DOHH2 (cell line): ENCODE data around the gene RGS3.

Source experiments
- H3F3A ChIP-seq: fragments of 200-600 bp; sonication (generic), shearing (Covaris generic); 2 replicates; pipeline ENCODE4 v1.6.0; 2016; ENCODE audit warnings: antibody characterized with exemption, mild to moderate bottlenecking; ENCODE audit not compliant: control insufficient read depth, insufficient read depth
- H3K27ac ChIP-seq: fragments of 200-600 bp; sonication (generic); 2 replicates; pipeline ENCODE4 v1.5.1; 2014; ENCODE audit warnings: low read depth, mild to moderate bottlenecking, low read length, moderate library complexity
- H3K27me3 ChIP-seq: fragments of 200-600 bp; sonication (generic); 2 replicates; pipeline ENCODE4 v1.6.1; 2014; ENCODE audit warnings: mild to moderate bottlenecking, low read length, mixed read lengths; ENCODE audit not compliant: control insufficient read depth
- H3K36me3 ChIP-seq: fragments of 200-600 bp; sonication (generic); 2 replicates; pipeline ENCODE4 v1.6.1; 2014; ENCODE audit warnings: mild to moderate bottlenecking, low read length, moderate library complexity, mixed read lengths; ENCODE audit not compliant: control insufficient read depth
- H3K4me1 ChIP-seq: fragments of 200-600 bp; sonication (generic); 2 replicates; pipeline ENCODE4 v1.6.1; 2014; ENCODE audit warnings: mild to moderate bottlenecking, low read length, mixed read lengths; ENCODE audit not compliant: control insufficient read depth
- H3K4me2 ChIP-seq: fragments of 200-600 bp; sonication (generic); 2 replicates; pipeline ENCODE4 v1.6.0; 2014; ENCODE audit warnings: mild to moderate bottlenecking, low read length, moderate library complexity
- H3K4me3 ChIP-seq: fragments of 200-600 bp; sonication (generic); 2 replicates; pipeline ENCODE4 v1.5.1; 2014; ENCODE audit warnings: mild to moderate bottlenecking, low read length, mixed read lengths
- H3K79me2 ChIP-seq: fragments of 200-600 bp; sonication (generic); 2 replicates; pipeline ENCODE4 v1.6.1; 2014; ENCODE audit warnings: mild to moderate bottlenecking, low read length, mixed read lengths; ENCODE audit not compliant: control insufficient read depth
- H3K9me2 ChIP-seq: fragments of 200-600 bp; sonication (generic); replicated peaks from 2 replicates; pipeline ENCODE4 v1.6.1; 2014; ENCODE audit warnings: mild to moderate bottlenecking, low read length, mixed read lengths; ENCODE audit not compliant: control insufficient read depth
- H3K9me3 ChIP-seq: fragments of 200-600 bp; sonication (generic); 2 replicates; pipeline ENCODE4 v1.6.1; 2014; ENCODE audit warnings: antibody characterized with exemption, low read length, mixed read lengths; ENCODE audit not compliant: control insufficient read depth, insufficient read depth
- H4K20me1 ChIP-seq: fragments of 200-600 bp; sonication (generic); 2 replicates; pipeline ENCODE4 v1.6.0; 2014; ENCODE audit warnings: low read depth, mild to moderate bottlenecking, antibody characterized with exemption, low read length, moderate library complexity; ENCODE audit not compliant: control insufficient read depth, insufficient read depth
- CTCF ChIP-seq: fragments of 200-600 bp; sonication (generic); IDR thresholded peaks from one replicate; pipeline ENCODE4 v1.5.1; 2014; ENCODE audit warnings: antibody characterized with exemption, mild to moderate bottlenecking, low read depth, low read length; ENCODE audit not compliant: poor library complexity, severe bottlenecking
- EZH2phosphoT487 ChIP-seq: fragments of 200-600 bp; sonication (generic); IDR thresholded peaks from 2 replicates; pipeline ENCODE4 v1.6.1; 2017; ENCODE audit warnings: borderline replicate concordance, mild to moderate bottlenecking, antibody characterized with exemption, low read length, moderate library complexity, mixed read lengths

RGS3 gene

GRCh38 chr9:113592876-113593575 lies 129.5 kb downstream of the RGS3 start:
- TF ChIP-seq EZH2phosphoT487 (no peak), CTCF (no peak)
- Histone ChIP-seq H3K36me3 (no peaks in the 10 kb centered on the region), H3K4me2 (peak overlapping the region; percentile 37; the same call in 1 of the 2 replicates), H3K4me3 (no peak overlapping the region), H3K27ac (no peak overlapping the region), H3K4me1 (peaks cover 18% of the 10 kb centered on the region), H3K9me3 (no peaks in the 10 kb centered on the region), H4K20me1 (0 out of 2 replicates have a peak, but pooled peaks cover 3% of the 10 kb centered on the region), H3K79me2 (no peaks in the 10 kb centered on the region), H3K9me2 (no peaks in the 10 kb centered on the region), H3K27me3 (no peaks in the 10 kb centered on the region), H3F3A (no peaks in the 10 kb centered on the region)

- Histone ChIP-seq H3K4me2 (peak overlapping the region; percentile 37), H3K27ac (no peak overlapping the region), H3K4me3 (0 out of 2 replicates have a peak overlapping the region, but pooled peaks have one; percentile 5)
These were observed 130.3 kb downstream of the RGS3 start for GRCh38 chr9:113593682-113594281.

GRCh38 chr9:113594484-113595299 lies 131.2 kb downstream of the RGS3 start:
- Histone ChIP-seq H4K20me1 (0 out of 2 replicates have a peak, but pooled peaks cover 3% of the 10 kb centered on the region), H3K36me3 (no peaks in the 10 kb centered on the region), H3K4me1 (peaks cover 16% of the 10 kb centered on the region), H3F3A (no peaks in the 10 kb centered on the region), H3K9me2 (no peaks in the 10 kb centered on the region), H3K4me3 (no peak overlapping the region), H3K27me3 (no peaks in the 10 kb centered on the region), H3K27ac (no peak overlapping the region), H3K9me3 (no peaks in the 10 kb centered on the region), H3K4me2 (no peak overlapping the region), H3K79me2 (no peaks in the 10 kb centered on the region)
- TF ChIP-seq EZH2phosphoT487 (no peak), CTCF (no peak)

More at GRCh38 chr9:113593682-113594281, 130.3 kb downstream of the RGS3 start:
- Histone ChIP-seq H3F3A (no peaks in the 10 kb centered on the region), H4K20me1 (0 out of 2 replicates have a peak, but pooled peaks cover 3% of the 10 kb centered on the region), H3K9me3 (no peaks in the 10 kb centered on the region), H3K27me3 (no peaks in the 10 kb centered on the region), H3K36me3 (no peaks in the 10 kb centered on the region), H3K79me2 (no peaks in the 10 kb centered on the region), H3K9me2 (no peaks in the 10 kb centered on the region), H3K4me1 (peaks cover 18% of the 10 kb centered on the region)
- TF ChIP-seq EZH2phosphoT487 (no peak), CTCF (no peak)
